Measurements from ENCODE around the gene DAZAP1.

GRCh38 chr19:1472231-1473084 lies 65.1 kb downstream of the DAZAP1 start:
- no peak for TF ChIP-seq CTCF (optimal IDR thresholded peaks at IDR 0.05 in 1 of 3, IDR thresholded peaks at IDR 0.05 in 1 of 3, conservative IDR thresholded peaks at IDR 0.05 in 1 of 3; ENCODE audit: extremely low read depth in 1 of 3, insufficient read depth in 2 of 3, low read length in 3 of 3)
- TF ChIP-seq EZH2 (IDR thresholded peaks at IDR 0.05; ENCODE audit: low read length): no peak

All from keratinocyte (primary cell).